RWPE2 (cell line): Measurements from ENCODE around the gene KCNJ18.
A peak's percentile ranks its signal among the peaks of the same experiment; 100 is the strongest.
"Not testable (repeated sequence)": the region's sequence is repeated elsewhere in the genome, so short reads cannot be mapped to it uniquely, and the experiment has no call there.

Source experiments
- ATAC-seq: fragments of 200-7000 bp; cut with Tn5 transposase; 3 replicates; pipeline ENCODE4 v1.9.1; 2021; ENCODE audit warnings: low read depth
- DNase-seq: peaks from one replicate; pipeline ENCODE4 v3.0.0-alpha.2; 2020; ENCODE audit warnings: low spot score
- H3K27ac ChIP-seq: fragments of 450-650 bp; 2 replicates; pipeline ENCODE4 v1.5.1; 2017; ENCODE audit warnings: mild to moderate bottlenecking; ENCODE audit not compliant: poor library complexity, severe bottlenecking
- H3K27me3 ChIP-seq: fragments of 250-450 bp; sonication (Bioruptor Pico); 2 replicates; pipeline ENCODE4 v1.5.1; 2021; ENCODE audit warnings: mild to moderate bottlenecking, moderate library complexity; ENCODE audit not compliant: insufficient read depth, poor library complexity, severe bottlenecking
- H3K36me3 ChIP-seq: fragments of 250-450 bp; sonication (Bioruptor Pico); 2 replicates; pipeline ENCODE4 v1.5.1; 2020; ENCODE audit warnings: low read depth, mild to moderate bottlenecking, moderate library complexity
- H3K4me1 ChIP-seq: fragments of 250-450 bp; sonication (Bioruptor Pico); 2 replicates; pipeline ENCODE4 v1.5.1; 2021; ENCODE audit warnings: mild to moderate bottlenecking, moderate library complexity; ENCODE audit not compliant: insufficient read depth, poor library complexity, severe bottlenecking
- H3K4me3 ChIP-seq: fragments of 250-450 bp; sonication (Bioruptor Pico); 2 replicates; pipeline ENCODE4 v1.5.1; 2021; ENCODE audit warnings: mild to moderate bottlenecking, moderate library complexity; ENCODE audit not compliant: severe bottlenecking
- H3K9me3 ChIP-seq: fragments of 250-450 bp; sonication (Bioruptor Pico); 2 replicates; pipeline ENCODE4 v1.5.1; 2021; ENCODE audit warnings: mild to moderate bottlenecking, moderate library complexity; ENCODE audit not compliant: severe bottlenecking
- TF ChIP-seq, protein P1 (sequence below): fragments of 450-650 bp; IDR thresholded peaks from one replicate; pipeline ENCODE4 v1.5.1; 2017; ENCODE audit warnings: mild to moderate bottlenecking, moderate library complexity; ENCODE audit not compliant: poor library complexity, severe bottlenecking

KCNJ18 gene

DNA sequence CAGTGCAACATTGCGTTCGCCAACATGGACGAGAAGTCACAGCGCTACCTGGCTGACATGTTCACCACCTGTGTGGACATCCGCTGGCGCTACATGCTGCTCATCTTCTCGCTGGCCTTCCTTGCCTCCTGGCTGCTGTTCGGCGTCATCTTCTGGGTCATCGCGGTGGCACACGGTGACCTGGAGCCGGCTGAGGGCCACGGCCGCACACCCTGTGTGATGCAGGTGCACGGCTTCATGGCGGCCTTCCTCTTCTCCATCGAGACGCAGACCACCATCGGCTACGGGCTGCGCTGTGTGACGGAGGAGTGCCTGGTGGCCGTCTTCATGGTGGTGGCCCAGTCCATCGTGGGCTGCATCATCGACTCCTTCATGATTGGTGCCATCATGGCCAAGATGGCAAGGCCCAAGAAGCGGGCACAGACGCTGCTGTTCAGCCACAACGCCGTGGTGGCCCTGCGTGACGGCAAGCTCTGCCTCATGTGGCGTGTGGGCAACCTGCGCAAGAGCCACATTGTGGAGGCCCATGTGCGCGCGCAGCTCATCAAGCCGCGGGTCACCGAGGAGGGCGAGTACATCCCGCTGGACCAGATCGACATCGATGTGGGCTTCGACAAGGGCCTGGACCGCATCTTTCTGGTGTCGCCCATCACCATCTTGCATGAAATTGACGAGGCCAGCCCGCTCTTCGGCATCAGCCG lies 10.8 kb downstream of the KCNJ18 start:
- not testable (repeated sequence) for ATAC-seq, DNase-seq, H3K36me3 ChIP-seq, H3K27me3 ChIP-seq, H3K4me1 ChIP-seq, H3K27ac ChIP-seq, H3K9me3 ChIP-seq, H3K4me3 ChIP-seq

DNA sequence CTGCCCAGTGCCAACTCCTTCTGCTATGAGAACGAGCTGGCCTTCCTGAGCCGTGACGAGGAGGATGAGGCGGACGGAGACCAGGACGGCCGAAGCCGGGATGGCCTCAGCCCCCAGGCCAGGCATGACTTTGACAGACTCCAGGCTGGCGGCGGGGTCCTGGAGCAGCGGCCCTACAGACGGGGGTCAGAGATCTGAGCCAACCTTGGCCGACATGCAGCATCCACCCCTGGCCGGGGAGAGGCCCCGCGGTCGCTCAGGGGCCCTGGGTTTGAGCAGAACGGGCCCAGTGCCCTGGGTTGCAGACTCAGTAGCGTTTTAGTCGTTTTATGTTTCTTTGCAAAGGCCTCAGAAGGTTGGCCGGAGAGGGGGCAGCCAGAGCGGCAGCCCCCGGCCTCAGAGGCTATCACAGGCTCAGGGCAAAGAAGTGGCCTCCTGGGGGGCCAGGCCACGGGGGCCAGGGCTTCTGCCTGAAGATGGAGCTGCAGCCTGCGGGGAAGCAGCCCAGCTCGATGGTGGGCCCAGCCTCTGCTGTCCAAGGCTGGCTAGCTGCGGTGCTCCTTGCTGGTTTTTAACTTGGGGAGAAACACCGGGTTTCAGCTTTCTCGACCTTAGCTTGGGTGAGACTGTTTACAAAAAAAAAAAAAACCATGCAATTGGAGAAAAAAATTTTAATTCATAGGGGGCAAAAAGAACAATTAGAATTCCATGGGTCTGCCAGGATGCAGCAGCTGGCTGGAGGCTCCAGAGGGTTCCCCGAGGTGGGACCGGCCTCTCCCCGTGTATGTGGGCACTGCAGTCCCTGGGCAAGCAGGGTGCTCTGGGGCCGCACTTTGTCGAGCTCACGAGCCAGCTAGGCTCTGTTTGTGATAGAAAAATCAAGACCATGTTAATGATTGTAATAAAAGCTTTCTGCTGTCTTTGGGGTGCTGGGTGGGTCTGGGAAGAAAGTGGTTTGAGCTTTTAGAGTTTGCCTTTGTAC lies 11.9 kb downstream of the KCNJ18 start:
- H3K4me3 ChIP-seq, H3K27me3 ChIP-seq, DNase-seq, H3K27ac ChIP-seq, H3K36me3 ChIP-seq, H3K4me1 ChIP-seq, ATAC-seq, H3K9me3 ChIP-seq: not testable (repeated sequence)

DNA sequence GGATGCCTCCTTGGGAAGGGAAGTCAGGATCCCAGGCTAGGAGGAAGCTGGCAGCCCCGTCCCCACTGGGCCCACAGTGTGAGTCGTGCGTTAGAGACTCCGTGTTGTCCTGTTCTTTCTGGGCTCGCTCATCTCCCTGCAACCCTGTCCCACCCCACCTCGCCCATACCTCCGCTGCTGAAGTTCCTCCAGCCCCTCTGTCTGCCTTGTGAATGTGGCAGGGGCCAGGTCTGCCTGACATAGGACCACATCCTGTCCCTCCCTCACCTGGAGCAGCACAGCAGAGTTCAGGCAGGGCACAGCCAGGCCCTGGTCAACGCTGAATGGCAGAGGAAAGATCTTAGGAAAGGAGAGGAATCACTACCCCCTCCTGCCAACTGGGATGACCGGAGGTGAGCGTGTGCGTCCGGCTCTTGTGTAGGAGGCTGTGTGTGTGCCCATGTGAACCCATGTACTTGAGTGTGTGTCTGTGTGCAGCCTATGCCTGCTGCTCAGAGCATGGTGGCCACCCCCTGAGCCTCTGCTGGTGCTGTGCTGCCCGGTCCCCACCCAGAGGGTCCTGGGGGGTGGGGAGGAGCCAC lies 12.8 kb downstream of the KCNJ18 start:
- no peaks in the 10 kb centered on the region for H3K36me3 ChIP-seq
- no peaks in the 10 kb centered on the region for H3K27me3 ChIP-seq
- H3K4me3 ChIP-seq = no peak overlapping the region
- TF ChIP-seq, protein P1, sequence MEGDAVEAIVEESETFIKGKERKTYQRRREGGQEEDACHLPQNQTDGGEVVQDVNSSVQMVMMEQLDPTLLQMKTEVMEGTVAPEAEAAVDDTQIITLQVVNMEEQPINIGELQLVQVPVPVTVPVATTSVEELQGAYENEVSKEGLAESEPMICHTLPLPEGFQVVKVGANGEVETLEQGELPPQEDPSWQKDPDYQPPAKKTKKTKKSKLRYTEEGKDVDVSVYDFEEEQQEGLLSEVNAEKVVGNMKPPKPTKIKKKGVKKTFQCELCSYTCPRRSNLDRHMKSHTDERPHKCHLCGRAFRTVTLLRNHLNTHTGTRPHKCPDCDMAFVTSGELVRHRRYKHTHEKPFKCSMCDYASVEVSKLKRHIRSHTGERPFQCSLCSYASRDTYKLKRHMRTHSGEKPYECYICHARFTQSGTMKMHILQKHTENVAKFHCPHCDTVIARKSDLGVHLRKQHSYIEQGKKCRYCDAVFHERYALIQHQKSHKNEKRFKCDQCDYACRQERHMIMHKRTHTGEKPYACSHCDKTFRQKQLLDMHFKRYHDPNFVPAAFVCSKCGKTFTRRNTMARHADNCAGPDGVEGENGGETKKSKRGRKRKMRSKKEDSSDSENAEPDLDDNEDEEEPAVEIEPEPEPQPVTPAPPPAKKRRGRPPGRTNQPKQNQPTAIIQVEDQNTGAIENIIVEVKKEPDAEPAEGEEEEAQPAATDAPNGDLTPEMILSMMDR = no peak
- no peak for DNase-seq
- no peaks in the 10 kb centered on the region for H3K4me1 ChIP-seq
- ATAC-seq = no peak
- H3K9me3 ChIP-seq = no peaks in the 10 kb centered on the region
- no peak overlapping the region for H3K27ac ChIP-seq

DNA sequence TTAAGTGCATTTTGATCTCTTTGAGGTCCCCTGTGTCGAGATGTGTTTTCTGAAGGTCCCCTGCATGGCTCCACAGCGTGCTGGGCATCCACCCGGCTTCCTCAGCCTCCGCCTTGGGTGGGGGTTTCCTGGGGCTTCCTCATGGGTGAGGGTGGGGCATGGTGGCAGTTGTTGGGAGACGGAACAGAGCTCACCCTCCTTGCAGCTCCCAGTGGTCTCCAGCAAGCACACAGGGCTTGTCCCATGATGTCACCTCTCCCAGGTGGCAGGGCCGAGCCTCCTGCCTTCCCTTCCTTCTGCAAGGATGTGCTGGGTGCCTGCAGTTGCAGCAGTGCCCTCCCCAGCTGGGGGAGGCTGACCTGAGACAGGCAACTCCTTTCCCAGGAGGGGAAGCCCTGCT lies 13.4 kb downstream of the KCNJ18 start:
- not testable (repeated sequence) for H3K4me3 ChIP-seq, DNase-seq, ATAC-seq, H3K4me1 ChIP-seq, H3K36me3 ChIP-seq, H3K9me3 ChIP-seq, H3K27me3 ChIP-seq, H3K27ac ChIP-seq

DNA sequence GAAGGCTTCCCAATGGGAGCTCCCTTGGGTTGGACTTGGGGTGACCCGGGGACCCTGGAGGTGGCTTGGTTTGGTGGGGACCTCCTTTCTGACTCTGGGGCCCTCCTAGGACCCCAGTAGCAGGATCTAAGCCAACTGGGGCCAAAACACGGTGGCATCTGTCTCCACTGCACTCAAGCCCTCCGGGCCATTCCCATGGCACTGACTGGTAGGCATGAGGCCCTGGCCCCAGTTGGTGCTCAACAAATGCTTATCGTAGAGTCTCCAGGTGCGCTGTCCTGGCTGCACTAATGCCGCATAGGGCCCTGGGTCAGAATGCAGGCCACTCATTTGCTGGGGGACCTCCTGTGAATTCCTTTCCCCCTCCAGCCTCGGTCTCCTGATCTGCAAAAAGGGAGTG lies 14.2 kb downstream of the KCNJ18 start:
- H3K4me1 ChIP-seq, H3K27me3 ChIP-seq, H3K9me3 ChIP-seq, H3K27ac ChIP-seq, ATAC-seq, H3K4me3 ChIP-seq, H3K36me3 ChIP-seq, DNase-seq: not testable (repeated sequence)

DNA sequence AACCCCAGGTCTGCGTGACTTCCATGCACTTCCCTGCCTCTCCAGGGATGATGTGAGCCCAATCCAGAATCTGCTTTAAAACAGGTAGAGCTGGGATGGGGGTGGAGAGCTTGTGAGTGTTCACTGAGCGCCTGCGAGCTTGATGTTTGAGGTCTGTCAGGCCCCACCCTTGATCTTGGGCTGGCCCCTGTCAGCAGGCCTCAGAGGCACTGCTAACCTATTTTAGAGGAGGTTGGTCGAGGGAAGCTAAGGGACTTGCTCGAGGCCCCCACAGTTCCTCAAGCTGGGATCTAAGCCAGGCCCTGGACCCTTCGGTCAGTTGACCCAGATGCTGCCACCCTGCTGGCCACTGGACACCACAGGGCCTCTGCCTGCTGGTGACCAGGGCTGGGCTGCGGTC lies 14.8 kb downstream of the KCNJ18 start:
- not testable (repeated sequence) for DNase-seq, H3K4me1 ChIP-seq, H3K27me3 ChIP-seq, H3K36me3 ChIP-seq, H3K4me3 ChIP-seq, ATAC-seq, H3K9me3 ChIP-seq, H3K27ac ChIP-seq

DNA sequence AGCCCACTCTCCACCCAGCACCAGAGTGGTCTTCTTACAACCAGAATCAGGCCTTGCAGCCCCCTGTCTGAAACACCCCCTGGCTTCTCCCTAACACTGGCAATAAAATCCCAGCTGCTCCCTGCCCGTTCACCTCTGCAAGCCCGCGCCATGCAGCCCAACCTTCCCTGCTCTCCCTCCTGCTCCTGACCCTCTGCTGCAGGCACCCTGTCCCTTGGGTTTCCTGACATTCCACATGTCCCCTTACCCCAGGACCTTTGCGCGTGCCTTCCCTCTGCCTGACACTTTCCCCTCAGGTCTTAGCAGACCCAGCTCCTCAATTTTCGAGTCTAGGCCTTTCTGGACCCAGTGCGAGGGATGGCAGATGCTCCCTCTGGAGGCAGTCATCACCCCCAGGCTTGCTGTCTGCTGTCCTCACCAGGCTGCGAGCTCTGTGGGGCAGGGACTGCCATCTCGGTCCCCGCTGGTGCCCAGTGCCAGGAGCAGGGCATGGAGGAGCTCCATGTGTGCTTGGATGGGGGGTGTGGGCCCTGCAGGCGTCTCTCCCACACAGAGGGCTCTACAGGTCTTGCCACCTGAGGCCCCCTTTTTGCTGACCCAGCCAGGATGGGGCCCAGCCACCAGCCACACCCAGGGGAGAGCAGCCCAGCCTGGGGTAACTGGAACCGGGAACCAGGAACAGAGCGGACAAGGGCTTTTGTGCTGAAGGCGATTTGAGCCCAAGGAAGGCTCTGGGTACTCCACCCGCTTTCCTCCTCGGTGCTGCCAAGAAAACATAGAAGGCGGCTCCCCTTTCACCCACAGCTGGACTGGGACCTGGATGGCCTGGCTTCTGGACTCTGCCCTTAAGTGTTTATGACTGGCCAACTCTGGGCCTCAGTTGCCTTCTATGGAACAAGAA lies 15.6 kb downstream of the KCNJ18 start:
- H3K9me3 ChIP-seq, ATAC-seq, DNase-seq: not testable (repeated sequence)

DNA sequence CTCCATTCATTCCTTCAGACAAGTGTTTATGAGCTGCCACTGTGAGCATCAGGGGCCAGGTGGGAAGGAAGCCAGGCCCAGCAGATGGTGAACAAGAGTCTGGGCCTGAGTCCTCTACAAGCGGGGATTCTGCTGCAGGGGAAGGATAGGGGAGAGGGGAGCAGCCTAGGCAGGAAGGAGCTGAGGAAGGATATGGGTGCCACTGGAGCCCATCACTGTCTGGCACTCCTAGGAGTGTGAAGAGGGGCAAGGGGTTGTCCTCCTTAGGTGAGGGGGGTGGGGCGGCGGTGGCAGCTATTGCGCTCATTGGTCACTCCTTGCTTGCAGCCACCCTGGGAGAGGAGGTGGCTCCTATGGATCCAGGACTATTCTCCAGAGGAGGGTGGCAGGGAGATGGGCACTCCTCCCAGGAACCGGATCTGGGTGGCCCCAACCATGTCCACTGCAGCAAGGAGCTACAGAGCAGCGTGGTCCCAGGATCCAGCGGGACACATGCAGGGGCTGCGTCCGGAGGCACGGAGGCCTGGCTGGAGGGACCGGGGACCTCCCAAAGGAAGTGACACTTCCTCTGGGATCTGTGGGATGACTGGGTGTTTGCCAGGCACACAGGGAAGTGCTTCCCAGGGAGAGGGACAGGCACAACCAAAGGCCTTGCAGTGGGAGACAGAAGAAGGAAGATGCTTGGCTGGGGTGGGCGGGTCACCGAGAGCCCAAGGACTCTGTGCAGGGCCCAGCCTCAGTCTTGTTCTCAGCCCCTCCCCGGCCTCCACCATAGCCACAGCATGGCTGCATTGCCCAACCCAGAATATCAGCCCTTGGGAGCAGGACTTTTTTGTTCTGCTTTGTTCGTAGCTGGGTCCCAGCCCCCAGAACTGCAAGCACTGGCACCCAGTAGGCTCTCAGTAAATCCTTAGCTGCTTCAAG lies 16.6 kb downstream of the KCNJ18 start:
- peak; percentile 66 for DNase-seq
- ATAC-seq, H3K4me3 ChIP-seq, H3K4me1 ChIP-seq, H3K27ac ChIP-seq, H3K9me3 ChIP-seq, H3K36me3 ChIP-seq, H3K27me3 ChIP-seq: not testable (repeated sequence)

More for the DNA sequence above, 15.6 kb downstream of the KCNJ18 start:
- H3K27me3 ChIP-seq, H3K4me1 ChIP-seq, H3K4me3 ChIP-seq, H3K36me3 ChIP-seq, H3K27ac ChIP-seq: not testable (repeated sequence)

DNA sequence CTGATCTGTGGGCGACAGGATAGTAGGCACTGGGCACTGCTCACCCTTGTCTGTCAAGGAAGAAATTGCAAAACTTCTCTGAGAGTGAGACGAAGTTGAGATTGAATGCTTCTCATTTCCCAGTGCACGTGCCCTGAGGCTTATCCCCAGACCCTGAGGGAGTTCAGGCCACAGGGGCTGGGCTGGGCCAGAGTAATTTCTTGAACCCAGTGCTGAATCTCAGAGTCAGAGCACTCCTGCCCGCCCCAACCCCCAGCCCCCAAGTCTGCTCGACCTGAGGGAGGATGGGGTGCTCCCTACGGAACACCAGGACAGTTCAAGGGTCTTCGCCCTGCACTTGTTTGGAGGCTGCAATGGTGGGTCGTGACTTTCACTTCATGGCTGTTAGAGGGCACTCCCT lies 17.7 kb downstream of the KCNJ18 start:
- not testable (repeated sequence) for ATAC-seq, H3K27me3 ChIP-seq, H3K9me3 ChIP-seq, DNase-seq, H3K4me1 ChIP-seq, H3K36me3 ChIP-seq, H3K4me3 ChIP-seq, H3K27ac ChIP-seq
